Motor neuron (in vitro differentiated cells): ENCODE measurements around the gene WDR45. TPM values are rescaled to one million over a fixed set of nuclear protein-coding genes. Genes with fewer than 3 reads are reported as not detected.

Experiments used
- ATAC-seq, 8 experiments: fragments of 200-7000 bp; cut with Tn5 transposase; replicated peaks in 6 of 8; 2 replicates each; pipeline ENCODE4 v1.8.0; 2021; ENCODE audit warnings: mild to moderate bottlenecking in 8 of 8, moderate library complexity in 8 of 8
- H3K27ac ChIP-seq, 2 donors: fragments of 250-450 bp; sonication (Bioruptor Pico); 2 replicates each; pipeline ENCODE4 v1.9.0; 2021; ENCODE audit warnings: antibody characterized with exemption in 2 of 2, mild to moderate bottlenecking in 2 of 2, moderate library complexity in 1 of 2
- H3K4me1 ChIP-seq, 2 donors: fragments of 250-450 bp; sonication (Bioruptor Pico); replicated peaks in 1 of 2; 2 replicates each; pipeline ENCODE4 v1.6.1; 2021; ENCODE audit warnings: antibody characterized with exemption in 2 of 2, mild to moderate bottlenecking in 2 of 2, moderate library complexity in 1 of 2
- H3K4me3 ChIP-seq, 5 donors: fragments of 250-450 bp; sonication (Bioruptor Pico); 2 replicates each; pipeline ENCODE4 v1.9.0; 2021; ENCODE audit warnings: antibody characterized with exemption in 5 of 5, mild to moderate bottlenecking in 5 of 5, moderate library complexity in 4 of 5
- WGBS, 10 experiments: fragments of 450-650 bp; shearing (Covaris generic); methylation state at CpG; one replicate each; pipeline ENCODE4 v1.0.0; 2022; 5-methylcytosine and 5-hydroxymethylcytosine counted together
- in situ Hi-C, 9 experiments: fragments of 400-800 bp; cut with MboI; loops; one replicate each; pipeline ENCODE4 v1.15.0; 2021; ENCODE audit warnings: low sequenced_read_pairs in 9 of 9, low pct_unique_long_range_greater_than_20kb in 2 of 9; ENCODE audit not compliant: unreplicated experiment in 9 of 9
- total RNA-seq, 8 experiments: library from RNA; unstranded; fragments of 300-600 nt; gene quantifications; 2 replicates each; pipeline versions ENCODE4 v1.2.3 to v1.2.4, GENCODE V29; 2022

Gene WDR45
- total RNA-seq, 8 experiments from 2014 or later, result 20.7 to 97.3 (median 44.5) TPM

DNA sequence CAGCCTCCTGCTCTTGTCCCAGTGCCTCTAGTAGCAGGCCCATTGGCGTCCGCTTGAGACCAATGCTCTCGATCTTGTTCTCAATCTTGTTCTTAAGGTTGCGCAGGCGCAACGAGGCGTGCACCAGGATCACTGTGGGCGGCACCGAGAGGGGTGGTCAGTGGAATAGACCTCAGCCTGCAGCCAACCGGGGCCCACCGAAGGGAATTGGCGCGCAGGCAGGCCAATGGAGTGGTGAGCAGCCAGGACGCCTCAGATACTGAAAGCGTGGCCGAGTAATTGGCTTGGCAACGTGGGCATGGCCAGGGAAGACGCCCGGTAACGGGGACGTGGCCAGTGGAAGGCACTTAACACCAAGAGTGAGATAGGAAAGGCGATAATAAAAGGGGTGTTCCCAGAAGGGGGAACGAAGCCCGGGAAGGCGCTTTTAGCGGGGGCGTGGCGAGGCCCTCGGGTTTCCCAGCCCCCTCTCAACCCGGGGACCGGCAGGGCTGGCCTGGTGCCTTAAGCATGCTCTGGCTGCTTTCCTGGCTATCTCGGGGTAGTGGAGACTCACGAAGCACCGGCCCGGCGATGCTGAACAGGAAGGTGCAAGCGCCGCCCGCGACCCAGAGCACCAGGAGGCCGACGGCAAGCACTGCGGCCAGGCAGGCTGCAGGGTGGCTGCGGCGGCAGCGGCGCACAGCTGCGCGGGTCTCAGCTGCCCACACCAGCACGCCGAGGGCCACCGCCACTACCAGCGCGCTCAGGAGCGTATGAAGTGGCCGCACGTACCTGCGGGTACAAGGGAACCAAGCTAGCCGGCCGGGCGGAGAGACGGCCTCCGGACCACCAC is 7.6 kb downstream of the WDR45 start:
- 40 to 66% methylated on average over 1 to 7 of the region's 63 CpGs; no CpG with 5 or more reads in 8 of the 10 experiments for WGBS, 10 experiments
- Histone ChIP-seq H3K27ac (peak overlapping the region in 1 of 2 donors; percentile 56), H3K4me3 (peak overlapping the region in 4 of 5 donors; percentile 65 to 86 (median 77)), H3K4me1 (peaks cover 5 to 14% of the 10 kb centered on the region in 2 donors)
- ATAC-seq, result peak; percentile 3 to 59 (median 34)
- in situ Hi-C loops, result no loop called here

DNA sequence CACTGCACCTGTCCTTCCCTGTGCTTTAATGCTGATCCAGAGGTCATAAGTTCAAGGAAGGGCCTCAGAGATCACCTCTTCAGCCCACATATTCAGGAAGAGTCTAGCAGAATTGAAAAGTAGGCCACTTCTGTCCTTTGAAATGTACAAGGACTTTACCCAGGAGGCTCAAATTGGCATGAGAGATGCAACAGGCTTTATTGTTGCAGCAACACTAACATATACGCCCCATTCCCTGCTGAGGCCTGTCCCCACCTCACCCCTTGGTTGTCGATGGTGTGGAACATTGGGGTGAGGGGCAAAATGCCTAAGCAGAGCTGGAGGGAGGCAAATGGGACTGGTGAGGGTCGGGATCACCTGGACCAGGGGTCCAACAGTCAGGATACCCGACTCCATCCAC is 8.7 kb downstream of the WDR45 start:
- in situ Hi-C loops, result no loop called here
- H3K4me3 ChIP-seq, result no peak overlapping the region
- 52 to 100% (median 100%) methylated on average over 1 to 4 of the region's 4 CpGs; no CpG with 5 or more reads in 7 of the 10 experiments for WGBS, 10 experiments
- no peak overlapping the region for H3K27ac ChIP-seq
- no peak for ATAC-seq
- peaks cover 5 to 14% of the 10 kb centered on the region in 2 donors for H3K4me1 ChIP-seq

DNA sequence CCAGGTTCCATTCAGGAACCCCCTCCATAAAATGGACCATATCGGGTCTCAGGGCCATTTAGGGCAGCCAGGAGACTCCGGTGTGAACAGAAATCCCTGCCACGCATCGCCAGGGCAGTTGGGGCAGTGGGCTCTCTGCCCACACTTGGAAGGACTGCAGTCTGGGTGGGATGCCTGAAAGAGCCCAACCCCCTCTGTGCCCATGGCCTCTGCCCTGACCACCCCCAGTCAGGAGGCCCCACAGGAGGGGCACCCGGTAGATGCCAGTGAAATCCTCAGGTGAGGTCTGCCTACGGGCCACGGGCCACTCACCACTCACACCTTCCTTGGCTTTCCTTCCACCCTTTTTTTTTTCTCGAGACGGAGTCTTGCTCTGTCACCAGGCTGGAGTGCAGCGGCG is 10.6 kb downstream of the WDR45 start:
- H3K4me1 ChIP-seq, result peaks cover 0 to 6% of the 10 kb centered on the region in 2 donors
- no peak overlapping the region for H3K27ac ChIP-seq
- 61 to 100% (median 90%) methylated on average over 1 to 7 of the region's 11 CpGs; no CpG with 5 or more reads in 6 of the 10 experiments for WGBS, 10 experiments
- no peak for ATAC-seq
- no peak overlapping the region for H3K4me3 ChIP-seq
- in situ Hi-C loops, result no loop called here

DNA sequence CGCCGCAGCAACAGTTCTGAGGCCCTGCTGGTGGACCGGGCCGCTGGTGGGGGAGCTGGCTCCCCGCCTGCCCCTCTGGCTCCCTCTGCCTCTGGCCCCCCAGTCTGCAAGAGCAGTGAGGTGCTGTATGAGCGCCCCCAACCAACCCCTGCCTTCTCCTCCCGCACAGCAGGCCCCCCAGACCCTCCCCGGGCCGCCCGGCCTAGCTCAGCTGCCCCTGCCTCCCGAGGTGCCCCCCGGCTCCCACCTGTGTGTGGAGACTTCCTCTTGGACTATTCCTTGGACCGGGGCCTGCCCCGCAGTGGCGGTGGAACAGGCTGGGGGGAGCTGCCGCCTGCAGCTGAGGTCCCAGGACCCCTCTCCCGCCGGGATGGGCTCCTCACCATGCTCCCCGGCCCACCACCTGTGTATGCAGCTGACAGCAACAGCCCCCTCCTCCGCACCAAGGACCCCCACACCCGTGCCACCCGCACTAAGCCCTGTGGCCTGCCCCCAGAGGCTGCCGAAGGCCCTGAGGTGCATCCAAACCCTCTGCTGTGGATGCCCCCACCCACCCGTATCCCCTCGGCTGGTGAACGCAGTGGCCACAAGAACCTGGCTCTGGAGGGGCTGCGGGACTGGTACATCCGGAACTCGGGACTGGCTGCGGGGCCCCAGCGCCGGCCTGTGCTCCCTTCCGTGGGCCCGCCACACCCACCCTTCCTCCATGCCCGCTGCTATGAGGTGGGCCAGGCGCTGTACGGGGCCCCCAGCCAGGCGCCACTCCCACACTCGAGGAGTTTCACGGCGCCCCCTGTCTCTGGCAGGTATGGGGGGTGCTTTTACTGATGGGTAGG is 12.2 kb downstream of the WDR45 start:
- peaks cover 0 to 6% of the 10 kb centered on the region in 2 donors for H3K4me1 ChIP-seq
- ATAC-seq, result no peak
- in situ Hi-C loops, result no loop called here
- H3K4me3 ChIP-seq, result no peak overlapping the region
- no peak overlapping the region for H3K27ac ChIP-seq
- no CpG with 5 or more reads among the region's 41 CpGs for WGBS, 10 experiments

DNA sequence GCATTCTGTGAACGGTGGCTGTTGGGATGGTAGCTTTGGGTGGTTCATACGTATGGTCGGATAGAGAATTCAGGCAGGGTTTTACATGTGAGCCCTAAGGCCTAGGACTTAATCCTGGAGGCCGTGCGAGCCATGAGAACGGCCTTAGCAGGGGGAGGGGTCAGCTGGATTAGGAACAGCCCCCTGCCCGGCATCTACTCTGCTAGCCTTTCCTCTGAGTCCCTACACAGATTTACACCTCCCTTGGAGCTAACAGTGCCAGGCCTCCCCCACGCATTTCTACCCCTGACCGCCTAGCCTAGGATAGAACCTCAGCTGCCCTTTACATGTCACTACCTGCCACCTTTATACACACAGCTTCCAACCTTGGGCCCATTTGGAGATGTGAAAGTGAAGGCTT is 13.0 kb downstream of the WDR45 start:
- Histone ChIP-seq H3K27ac (no peak overlapping the region), H3K4me1 (peaks cover 0 to 2% of the 10 kb centered on the region in 2 donors), H3K4me3 (no peak overlapping the region)
- in situ Hi-C loops, result no loop called here
- WGBS, 10 experiments, result 60 to 100% (median 80%) methylated on average over 1 of the region's 9 CpGs; no CpG with 5 or more reads in 6 of the 10 experiments
- ATAC-seq, result no peak

DNA sequence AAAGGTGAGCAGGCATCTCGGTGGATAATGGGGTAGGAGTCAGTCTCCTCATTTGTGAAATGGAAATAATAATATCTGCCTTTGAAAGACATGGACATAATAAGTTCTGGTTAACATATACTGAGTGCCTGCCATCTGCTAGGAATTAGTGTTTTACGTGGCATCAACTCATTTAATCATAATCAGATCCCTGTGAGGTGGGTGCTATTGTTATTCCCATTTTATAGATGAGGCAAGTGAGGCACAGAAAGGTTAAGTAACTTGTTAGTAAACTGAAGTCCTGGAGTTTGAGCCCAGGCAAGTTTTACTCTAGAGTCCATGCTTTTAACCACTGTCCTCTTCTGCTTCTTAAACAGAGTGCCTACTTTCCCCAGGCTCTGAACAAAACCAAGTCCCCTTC is 13.4 kb downstream of the WDR45 start:
- 0 to 50% (median 20%) methylated on average over 1 of the region's 2 CpGs; no CpG with 5 or more reads in 6 of the 10 experiments for WGBS, 10 experiments
- ATAC-seq, result no peak
- in situ Hi-C loops, result no loop called here

DNA sequence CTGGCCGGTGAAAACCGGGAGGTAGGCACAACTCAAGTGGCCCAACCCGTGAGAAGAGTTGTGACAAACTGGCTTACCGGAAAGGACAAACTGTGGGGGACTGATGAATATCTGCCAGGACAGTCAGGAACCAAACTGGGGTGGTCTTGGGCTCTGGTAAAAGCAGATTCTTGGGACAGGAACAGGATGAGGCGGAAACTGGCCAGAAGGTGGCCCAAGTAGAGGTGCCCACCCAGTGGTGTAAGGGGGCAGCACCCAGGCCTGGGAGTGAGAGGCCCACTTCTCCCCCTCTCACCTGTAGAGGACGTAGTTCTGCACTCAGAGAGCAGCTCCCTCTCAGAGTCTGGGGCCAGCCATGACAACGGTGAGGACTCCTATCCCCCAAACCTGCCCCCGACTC is 15.0 kb downstream of the WDR45 start:
- Histone ChIP-seq H3K4me3 (no peak overlapping the region), H3K4me1 (no peaks in the 10 kb centered on the region), H3K27ac (no peak overlapping the region)
- no peak for ATAC-seq
- WGBS, 10 experiments, result 40 to 80% (median 50%) methylated on average over 1 to 2 of the region's 8 CpGs; no CpG with 5 or more reads in 7 of the 10 experiments
- in situ Hi-C loops, result no loop called here

More for the DNA sequence above, 13.4 kb downstream of the WDR45 start:
- Histone ChIP-seq H3K4me3 (no peak overlapping the region), H3K27ac (no peak overlapping the region), H3K4me1 (no peaks in the 10 kb centered on the region)

DNA sequence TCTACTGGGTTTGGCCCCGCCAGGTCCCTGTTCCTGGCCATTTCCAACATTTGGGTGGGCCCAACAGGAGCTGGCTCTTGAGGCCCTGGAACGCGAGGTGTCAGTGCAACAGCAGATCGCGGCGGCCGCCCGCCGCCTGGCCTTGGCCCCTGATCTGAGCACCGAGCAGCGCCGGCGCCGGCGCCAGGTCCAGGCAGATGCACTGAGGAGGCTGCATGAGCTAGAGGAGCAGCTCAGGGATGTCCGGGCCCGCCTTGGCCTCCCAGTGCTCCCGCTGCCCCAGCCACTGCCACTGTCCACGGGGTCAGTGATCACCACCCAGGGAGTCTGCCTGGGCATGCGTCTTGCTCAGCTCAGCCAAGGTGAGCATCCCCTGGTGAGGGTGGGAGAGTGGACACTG is 15.4 kb downstream of the WDR45 start:
- Histone ChIP-seq H3K4me3 (no peak overlapping the region), H3K4me1 (no peaks in the 10 kb centered on the region), H3K27ac (no peak overlapping the region)
- ATAC-seq, result no peak
- WGBS, 10 experiments, result 79 to 100% methylated on average over 2 to 17 of the region's 20 CpGs; no CpG with 5 or more reads in 8 of the 10 experiments
- in situ Hi-C loops, result no loop called here

DNA sequence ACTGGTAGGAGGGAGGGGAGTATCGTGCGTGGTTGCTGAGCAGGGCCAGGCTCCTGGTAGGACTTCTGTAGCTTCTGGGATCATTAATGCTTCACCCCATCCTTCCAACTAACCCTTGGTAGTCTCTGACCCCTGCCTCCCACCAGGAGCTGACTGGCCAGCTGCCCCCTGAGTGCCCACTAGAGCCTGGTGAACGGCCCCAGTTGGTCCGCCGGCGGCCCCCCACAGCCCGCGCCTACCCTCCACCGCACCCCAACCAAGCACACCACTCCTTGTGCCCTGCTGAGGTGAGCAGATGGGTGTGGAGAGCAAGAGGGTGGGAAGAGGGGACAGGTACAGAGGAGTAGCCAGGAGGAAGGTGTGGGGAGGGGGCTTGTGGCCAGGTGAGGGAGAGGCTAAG is 16.0 kb downstream of the WDR45 start:
- WGBS, 10 experiments, result 90% methylated on average over 2 of the region's 9 CpGs; no CpG with 5 or more reads in 9 of the 10 experiments
- H3K4me3 ChIP-seq, result no peak overlapping the region
- H3K27ac ChIP-seq, result no peak overlapping the region
- H3K4me1 ChIP-seq, result no peaks in the 10 kb centered on the region
- ATAC-seq, result no peak
- in situ Hi-C loops, result no loop called here

DNA sequence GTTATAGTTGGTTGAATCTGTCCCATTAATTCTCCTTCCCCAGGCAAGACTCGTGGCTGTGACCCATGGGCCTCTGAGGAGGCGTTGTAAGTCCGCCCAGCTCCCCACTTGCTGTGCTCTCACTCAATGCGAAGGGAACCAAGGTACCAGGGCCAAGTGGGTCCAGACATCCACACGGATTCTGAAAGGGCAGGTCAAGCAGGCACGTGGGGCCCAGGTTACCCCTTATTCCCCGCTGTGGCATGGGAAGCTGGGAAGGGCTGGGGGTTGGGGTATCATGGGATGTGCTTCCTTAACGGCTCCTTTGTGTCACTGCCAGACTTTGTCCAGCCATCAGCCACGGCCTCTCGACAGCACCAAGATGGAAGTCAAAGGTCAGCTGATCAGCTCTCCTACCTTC is 17.8 kb downstream of the WDR45 start:
- ATAC-seq, result no peak
- WGBS, 10 experiments, result 50 to 100% methylated on average over 1 to 3 of the region's 10 CpGs; no CpG with 5 or more reads in 8 of the 10 experiments
- Histone ChIP-seq H3K4me3 (no peak overlapping the region), H3K4me1 (no peaks in the 10 kb centered on the region), H3K27ac (no peak overlapping the region)
- in situ Hi-C loops, result no loop called here

DNA sequence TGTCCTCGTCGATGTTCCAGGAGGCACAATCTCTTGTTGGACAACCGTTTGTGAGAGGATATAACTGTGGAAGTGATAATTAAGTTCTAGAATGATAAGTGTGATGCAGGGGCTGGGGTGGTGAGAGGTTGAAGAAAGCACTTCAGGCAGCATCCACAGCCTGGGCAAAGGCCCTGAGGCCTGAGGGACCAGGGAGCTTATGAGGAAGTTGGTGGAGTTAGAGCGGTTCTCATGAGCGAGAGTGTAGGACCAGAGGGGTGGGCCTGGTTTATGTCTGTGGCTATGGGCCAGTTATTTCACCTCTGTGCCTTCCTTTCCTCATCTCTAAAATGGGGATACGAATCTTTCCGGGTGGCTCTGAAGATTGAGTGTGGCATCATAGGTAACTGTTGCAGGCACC is 18.2 kb downstream of the WDR45 start:
- H3K4me1 ChIP-seq, result no peaks in the 10 kb centered on the region
- no peak overlapping the region for H3K4me3 ChIP-seq
- ATAC-seq, result no peak
- WGBS, 10 experiments, result 77 to 100% (median 88%) methylated on average over 2 of the region's 7 CpGs; no CpG with 5 or more reads in 6 of the 10 experiments
- H3K27ac ChIP-seq, result no peak overlapping the region
- in situ Hi-C loops, result no loop called here

DNA sequence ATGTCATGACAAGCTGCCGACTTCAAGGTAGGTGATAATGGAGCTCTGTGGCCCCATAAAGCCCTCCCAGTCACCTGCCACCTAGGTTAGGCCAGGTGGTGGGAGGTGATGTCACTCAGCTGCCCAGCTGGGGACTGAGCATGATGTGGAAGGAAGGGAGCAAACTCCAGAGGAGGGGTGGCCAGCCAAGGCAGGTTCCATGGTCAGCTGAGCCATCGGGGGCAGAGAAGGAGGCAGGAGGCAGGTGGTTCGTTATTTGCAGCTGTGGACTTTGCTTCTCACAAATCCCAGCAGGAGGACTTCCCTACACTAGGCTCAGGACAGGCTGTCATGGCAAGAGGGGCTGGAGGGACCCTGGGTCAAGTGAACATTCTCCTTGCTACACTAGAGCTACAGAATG is 18.8 kb downstream of the WDR45 start:
- no peak overlapping the region for H3K4me3 ChIP-seq
- in situ Hi-C loops, result no loop called here
- H3K27ac ChIP-seq, result no peak overlapping the region
- 30% methylated on average over 2 of the region's 3 CpGs; no CpG with 5 or more reads in 9 of the 10 experiments for WGBS, 10 experiments
- ATAC-seq, result no peak
- no peaks in the 10 kb centered on the region for H3K4me1 ChIP-seq

DNA sequence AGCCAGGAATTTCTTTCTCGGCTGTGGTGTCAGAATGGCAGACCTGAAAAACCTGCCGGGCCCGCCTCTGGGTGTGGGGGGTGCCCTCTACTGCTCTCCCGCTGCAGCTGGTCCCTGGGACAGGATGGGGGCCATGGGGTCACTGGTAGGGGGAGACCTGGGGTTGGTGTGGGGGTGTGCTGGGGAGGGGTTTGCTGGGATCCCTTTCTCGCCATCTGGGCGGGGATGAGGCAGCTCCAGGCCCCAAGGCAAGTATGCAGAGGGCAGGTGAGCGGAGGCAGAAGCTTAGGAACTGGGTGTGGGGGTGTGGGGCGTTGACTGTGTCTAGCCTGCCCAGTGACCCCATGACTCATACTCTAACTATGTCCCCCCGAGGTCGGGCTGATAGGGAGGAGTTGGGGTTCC is 20.0 kb downstream of the WDR45 start:
- no peak overlapping the region for H3K27ac ChIP-seq
- H3K4me3 ChIP-seq, result no peak overlapping the region
- no CpG with 5 or more reads among the region's 10 CpGs for WGBS, 10 experiments
- in situ Hi-C loops, result no loop called here
- no peaks in the 10 kb centered on the region for H3K4me1 ChIP-seq
- ATAC-seq, result no peak
